CD14-positive monocyte (primary cell): ENCODE data around the gene SRSF7. TPM values are rescaled to one million over a fixed set of nuclear protein-coding genes. Genes with fewer than 3 reads are reported as not detected.
"Not testable (repeated sequence)": the region's sequence is repeated elsewhere in the genome, so short reads cannot be mapped to it uniquely, and the experiment has no call there.

Source experiments
- DNase-seq, 3 donors: peaks; one replicate each; pipeline ENCODE4 v3.0.0-alpha.2; 2011 to 2022
- H2AFZ ChIP-seq: 2 replicates; pipeline ENCODE4 v1.6.0; 2012; ENCODE audit warnings: mild to moderate bottlenecking, low read depth, low read length, inconsistent platforms; ENCODE audit not compliant: insufficient read depth, poor library complexity, severe bottlenecking
- H3K27ac ChIP-seq, 2 donors: 1 replicate in 1 of 2; 2 replicates in 1 of 2; pipeline ENCODE4 v1.5.1; 2012 to 2013; ENCODE audit warnings: low read length in 2 of 2, control low read depth in 1 of 2, inconsistent platforms in 1 of 2, low read depth in 1 of 2, mild to moderate bottlenecking in 1 of 2
- H3K27me3 ChIP-seq, 2 donors: one replicate each; pipeline versions ENCODE4 v1.6.0 to v1.6.1; 2011 to 2013; ENCODE audit warnings: low read length in 2 of 2; ENCODE audit not compliant: control insufficient read depth in 2 of 2, insufficient read depth in 2 of 2
- H3K36me3 ChIP-seq, 2 donors: replicated peaks in 1 of 2; 1 replicate in 1 of 2; 2 replicates in 1 of 2; pipeline versions ENCODE4 v1.5.1 to v1.6.1; 2012 to 2013; ENCODE audit warnings: low read length in 2 of 2, control low read depth in 1 of 2, inconsistent platforms in 1 of 2, mild to moderate bottlenecking in 1 of 2; ENCODE audit not compliant: insufficient read depth in 2 of 2, control insufficient read depth in 1 of 2
- H3K4me1 ChIP-seq, 2 donors: 1 replicate in 1 of 2; 2 replicates in 1 of 2; pipeline versions ENCODE4 v1.5.1 to v1.6.1; 2012 to 2013; ENCODE audit warnings: low read length in 2 of 2, control low read depth in 1 of 2, inconsistent platforms in 1 of 2, mild to moderate bottlenecking in 1 of 2, moderate library complexity in 1 of 2; ENCODE audit not compliant: insufficient read depth in 2 of 2, control insufficient read depth in 1 of 2
- H3K4me2 ChIP-seq: replicated peaks from 2 replicates; pipeline ENCODE3; 2012; ENCODE audit warnings: low read length, moderate library complexity, mild to moderate bottlenecking; ENCODE audit not compliant: poor library complexity, severe bottlenecking; ENCODE audit errors: extremely low read depth
- H3K4me3 ChIP-seq, 3 experiments: fragments of 200-600 bp in 1 of 3; sonication (generic) in 1 of 3; replicated peaks in 1 of 3; 1 replicate in 2 of 3; 2 replicates in 1 of 3; pipeline ENCODE4 v1.5.1; 2011 to 2013; ENCODE audit warnings: low read length in 3 of 3, mild to moderate bottlenecking in 3 of 3, control low read depth in 2 of 3, low read depth in 2 of 3, inconsistent platforms in 1 of 3, moderate library complexity in 1 of 3
- H3K79me2 ChIP-seq: 2 replicates; pipeline ENCODE4 v1.6.0; 2012; ENCODE audit warnings: mild to moderate bottlenecking, control low read depth, inconsistent platforms, low read length, moderate library complexity; ENCODE audit not compliant: insufficient read depth
- H3K9ac ChIP-seq: 2 replicates; pipeline ENCODE4 v1.6.0; 2017; ENCODE audit warnings: low read length, mild to moderate bottlenecking; ENCODE audit not compliant: insufficient read depth, poor library complexity, severe bottlenecking
- H3K9me3 ChIP-seq, 2 donors: replicated peaks in 1 of 2; 1 replicate in 1 of 2; 2 replicates in 1 of 2; pipeline versions ENCODE4 v1.5.1 to v1.6.1; 2012 to 2013; ENCODE audit warnings: low read length in 2 of 2, control low read depth in 1 of 2; ENCODE audit not compliant: control insufficient read depth in 1 of 2, insufficient read depth in 1 of 2
- H4K20me1 ChIP-seq: 2 replicates; pipeline ENCODE4 v1.6.0; 2012; ENCODE audit warnings: mild to moderate bottlenecking, low read length, control low read depth, moderate library complexity; ENCODE audit not compliant: insufficient read depth
- H3K27ac Mint-ChIP-seq, 7 donors: one replicate each; pipeline ENCODE4 v1.8.0; 2020; ENCODE audit warnings: mild to moderate bottlenecking in 7 of 7, mixed read lengths in 7 of 7, moderate library complexity in 6 of 7, inconsistent platforms in 2 of 7
- H3K27me3 Mint-ChIP-seq, 3 donors: one replicate each; pipeline ENCODE4 v1.8.0; 2021 to 2022; ENCODE audit warnings: low read depth in 3 of 3, mild to moderate bottlenecking in 3 of 3, mixed read lengths in 3 of 3, moderate library complexity in 3 of 3, inconsistent platforms in 1 of 3
- H3K36me3 Mint-ChIP-seq, 2 donors: one replicate each; pipeline ENCODE4 v1.8.0; 2020; ENCODE audit warnings: mixed read lengths in 2 of 2, inconsistent platforms in 1 of 2, mild to moderate bottlenecking in 1 of 2
- H3K4me1 Mint-ChIP-seq: one replicate; pipeline ENCODE4 v1.8.0; 2020; ENCODE audit warnings: mild to moderate bottlenecking, mixed read lengths
- H3K4me3 Mint-ChIP-seq, 2 donors: one replicate each; pipeline ENCODE4 v1.8.0; 2020; ENCODE audit warnings: mild to moderate bottlenecking in 2 of 2, mixed read lengths in 2 of 2, moderate library complexity in 1 of 2
- H3K9me3 Mint-ChIP-seq, 7 donors: one replicate each; pipeline ENCODE4 v1.8.0; 2020 to 2022; ENCODE audit warnings: mixed read lengths in 7 of 7, mild to moderate bottlenecking in 6 of 7, moderate library complexity in 6 of 7, inconsistent platforms in 2 of 7
- CTCF ChIP-seq: fragments of 200-600 bp; IDR thresholded peaks from one replicate; pipeline ENCODE4 v1.8.0; 2022; ENCODE audit warnings: antibody characterized with exemption, mild to moderate bottlenecking
- WGBS: methylation state at CpG from one replicate; pipeline ENCODE4 v1.1.5; 2013; ENCODE audit warnings: missing lambda C conversion rate; ENCODE audit not compliant: insufficient coverage; 5-methylcytosine and 5-hydroxymethylcytosine counted together
- intact Hi-C, 2 donors: fragments of 100-400 bp; cut with micrococcal nuclease; formaldehyde crosslinking; loops; one replicate each; pipeline versions ENCODE4 v1.15.0 to v1.15.1; 2023
- polyA plus RNA-seq, 3 donors: library from polyadenylated mRNA; depleted of rRNA in 1 of 3; unstranded in 2 of 3; stranded (reverse) in 1 of 3; fragments of 300-500 nt in 2 of 3; fragments of >200 nt in 1 of 3; fragmentation: Illumina TruSeq in 2 of 3; gene quantifications; 1 replicate in 2 of 3; 2 replicates in 1 of 3; pipeline ENCODE4 v1.2.3, GENCODE V29; 2012 to 2021

The SRSF7 gene
- polyA plus RNA-seq, 3 donors: 226 to 299 (median 246) TPM

DNA sequence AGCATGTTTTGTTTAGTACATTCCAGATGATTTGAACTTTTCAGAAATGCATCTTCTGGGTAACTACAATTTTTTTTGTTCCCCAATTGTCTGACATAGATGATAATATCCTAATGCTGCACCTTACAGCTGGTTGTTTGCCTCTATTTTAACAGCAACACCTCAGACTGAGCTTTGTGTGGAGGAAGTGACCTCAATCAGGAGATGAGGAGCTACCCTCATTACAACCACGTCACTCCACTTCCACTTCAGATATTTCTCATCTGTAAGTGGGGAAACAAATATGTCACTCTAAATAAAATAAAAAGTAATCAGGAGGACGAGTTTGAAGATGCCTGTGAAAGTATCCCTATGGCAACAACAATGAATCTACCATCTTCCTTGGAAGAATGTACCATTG, 12.1 kb upstream of the SRSF7 start:
- Histone ChIP-seq H3K36me3 (no peaks in the 10 kb centered on the region), H3K4me3 (no peak overlapping the region), H4K20me1 (no peaks in the 10 kb centered on the region), H3K27me3 (no peaks in the 10 kb centered on the region), H3K79me2 (no peaks in the 10 kb centered on the region), H3K4me1 (no peaks in the 10 kb centered on the region), H2AFZ (no peak overlapping the region), H3K9me3 (no peaks in the 10 kb centered on the region), H3K4me2 (no peak overlapping the region), H3K27ac (no peak overlapping the region), H3K9ac (no peak overlapping the region)
- H3K4me3 Mint-ChIP-seq: no peak overlapping the region
- no peak for DNase-seq
- no CpG with 5 or more reads among the region's 2 CpGs for WGBS
- H3K9me3 Mint-ChIP-seq: peaks cover 0 to 2% (median 0%) of the 10 kb centered on the region in 7 donors
- intact Hi-C loops: no loop called here
- no peak for TF ChIP-seq CTCF
- H3K36me3 Mint-ChIP-seq: no peaks in the 10 kb centered on the region
- H3K27ac Mint-ChIP-seq: no peak overlapping the region
- H3K4me1 Mint-ChIP-seq: no peaks in the 10 kb centered on the region
- peaks cover 0 to 3% (median 1%) of the 10 kb centered on the region in 3 donors for H3K27me3 Mint-ChIP-seq

DNA sequence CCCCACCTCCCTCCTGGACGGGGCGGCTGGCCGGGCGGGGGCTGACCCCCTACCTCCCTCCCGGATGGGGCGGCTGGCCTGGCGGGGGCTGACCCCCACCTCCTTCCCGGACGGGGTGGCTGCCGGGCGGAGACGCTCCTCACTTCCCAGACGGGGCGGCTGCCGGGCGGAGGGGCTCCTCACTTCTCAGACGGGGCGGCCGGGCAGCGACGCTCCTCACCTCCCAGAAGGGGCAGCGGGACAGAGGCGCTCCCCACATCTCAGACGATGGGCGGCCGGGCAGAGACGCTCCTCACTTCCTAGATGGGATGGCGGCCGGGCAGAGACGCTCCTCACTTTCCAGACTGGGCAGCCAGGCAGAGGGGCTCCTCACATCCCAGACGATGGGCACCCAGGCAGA, 4.7 kb upstream of the SRSF7 start:
- H3K27me3 ChIP-seq, H3K36me3 Mint-ChIP-seq, H4K20me1 ChIP-seq, H3K9ac ChIP-seq, H2AFZ ChIP-seq, H3K4me3 Mint-ChIP-seq, H3K9me3 ChIP-seq, intact Hi-C loops, H3K27ac ChIP-seq, H3K4me2 ChIP-seq, H3K4me3 ChIP-seq, H3K36me3 ChIP-seq, H3K79me2 ChIP-seq, DNase-seq, H3K27ac Mint-ChIP-seq, H3K9me3 Mint-ChIP-seq, H3K27me3 Mint-ChIP-seq: not testable (repeated sequence)
- H3K4me1 Mint-ChIP-seq: peaks cover 12% of the 10 kb centered on the region
- WGBS: 100% methylated on average over 1 of the region's 31 CpGs
- peaks cover 8 to 13% of the 10 kb centered on the region in 2 donors for H3K4me1 ChIP-seq
